Measurements from ENCODE around the gene PACSIN1. TPM values are rescaled to one million over a fixed set of nuclear protein-coding genes. Genes with fewer than 3 reads are reported as not detected.

The PACSIN1 gene
- total RNA-seq, 1 experiment from 2014 or later: 0.26 TPM

DNA sequence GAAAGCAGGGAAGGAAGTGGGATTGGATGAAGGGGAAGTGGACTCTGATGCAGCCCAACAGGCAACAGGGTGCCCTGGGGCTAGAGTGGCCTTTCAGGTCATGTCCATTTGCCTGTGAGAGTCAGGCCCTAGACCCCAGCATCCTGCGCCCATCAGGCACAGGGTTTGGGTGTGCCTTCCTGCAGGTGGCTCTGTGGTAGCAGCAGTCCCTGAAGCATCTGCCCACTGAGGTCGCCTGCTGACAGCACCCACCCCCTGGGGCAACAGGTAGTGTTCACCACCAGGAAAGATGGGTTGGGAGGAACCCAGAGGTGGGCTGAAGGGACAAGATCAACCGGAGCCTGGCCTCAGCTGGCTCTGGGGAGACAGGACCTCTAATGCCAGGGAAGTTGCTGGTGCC, 3.6 kb downstream of the PACSIN1 start:
- peaks cover 56% of the 10 kb centered on the region for H3K27me3 Mint-ChIP-seq (ENCODE audit: unreplicated experiment)
- no peak overlapping the region for H3K27ac Mint-ChIP-seq (ENCODE audit: unreplicated experiment)
- no TSS peak for BruUV-seq (replicated peaks)
- peaks cover 9% of the 10 kb centered on the region for H3K36me3 Mint-ChIP-seq (ENCODE audit: insufficient read depth, unreplicated experiment)
- peaks cover 4% of the 10 kb centered on the region for H3K9me3 Mint-ChIP-seq (ENCODE audit: low read depth, unreplicated experiment)
- no peaks in the 10 kb centered on the region for H3K4me1 Mint-ChIP-seq (ENCODE audit: low read depth, unreplicated experiment)
- no peak for DNase-seq
- no peak overlapping the region for H3K4me3 Mint-ChIP-seq (ENCODE audit: low read depth, unreplicated experiment)
- intact Hi-C loops (cut with micrococcal nuclease; ENCODE audit: unreplicated experiment): loop anchor here (10.0 kb wide), 1 partner anchor 675 kb away; the partner anchor contains the start of gene TCP11
- TF ChIP-seq, protein P1, sequence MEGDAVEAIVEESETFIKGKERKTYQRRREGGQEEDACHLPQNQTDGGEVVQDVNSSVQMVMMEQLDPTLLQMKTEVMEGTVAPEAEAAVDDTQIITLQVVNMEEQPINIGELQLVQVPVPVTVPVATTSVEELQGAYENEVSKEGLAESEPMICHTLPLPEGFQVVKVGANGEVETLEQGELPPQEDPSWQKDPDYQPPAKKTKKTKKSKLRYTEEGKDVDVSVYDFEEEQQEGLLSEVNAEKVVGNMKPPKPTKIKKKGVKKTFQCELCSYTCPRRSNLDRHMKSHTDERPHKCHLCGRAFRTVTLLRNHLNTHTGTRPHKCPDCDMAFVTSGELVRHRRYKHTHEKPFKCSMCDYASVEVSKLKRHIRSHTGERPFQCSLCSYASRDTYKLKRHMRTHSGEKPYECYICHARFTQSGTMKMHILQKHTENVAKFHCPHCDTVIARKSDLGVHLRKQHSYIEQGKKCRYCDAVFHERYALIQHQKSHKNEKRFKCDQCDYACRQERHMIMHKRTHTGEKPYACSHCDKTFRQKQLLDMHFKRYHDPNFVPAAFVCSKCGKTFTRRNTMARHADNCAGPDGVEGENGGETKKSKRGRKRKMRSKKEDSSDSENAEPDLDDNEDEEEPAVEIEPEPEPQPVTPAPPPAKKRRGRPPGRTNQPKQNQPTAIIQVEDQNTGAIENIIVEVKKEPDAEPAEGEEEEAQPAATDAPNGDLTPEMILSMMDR (IDR thresholded peaks at IDR 0.05; ENCODE audit: unreplicated experiment): no peak
- CTCF ChIA-PET: interaction anchor here (1.4 kb wide), 1 partner anchor 9 kb away, joined by 3 read pairs; no protein-coding TSS in a partner anchor

DNA sequence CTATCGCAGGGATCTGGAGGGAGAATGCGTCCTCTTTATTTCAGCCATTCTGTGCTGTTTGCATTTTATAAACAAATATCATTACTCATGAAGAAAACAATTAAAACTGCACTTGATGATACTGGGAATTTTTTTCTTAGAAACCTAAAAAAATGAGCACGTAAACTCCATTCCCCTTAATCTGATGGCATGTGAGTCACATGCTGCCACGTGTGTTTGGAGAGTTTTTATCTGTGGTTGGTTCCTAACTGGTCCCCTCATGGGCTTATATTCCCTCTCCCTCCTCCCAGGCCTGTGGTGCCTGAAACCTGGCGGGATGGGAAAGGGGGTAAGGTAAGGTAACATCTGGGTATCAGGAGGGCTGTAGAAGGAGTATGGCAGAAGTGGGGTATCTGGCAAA, 6.5 kb downstream of the PACSIN1 start:
- TF ChIP-seq, protein P1 (IDR thresholded peaks at IDR 0.05; ENCODE audit: unreplicated experiment): no peak
- CTCF ChIA-PET: interaction anchor here (0.7 kb wide), 1 partner anchor 149 kb away, joined by 3 read pairs; no protein-coding TSS in a partner anchor
- no peaks in the 10 kb centered on the region for H3K36me3 Mint-ChIP-seq (ENCODE audit: insufficient read depth, unreplicated experiment)
- H3K4me3 Mint-ChIP-seq (ENCODE audit: low read depth, unreplicated experiment): no peak overlapping the region
- no peaks in the 10 kb centered on the region for H3K4me1 Mint-ChIP-seq (ENCODE audit: low read depth, unreplicated experiment)
- no peak for DNase-seq
- peaks cover 44% of the 10 kb centered on the region for H3K27me3 Mint-ChIP-seq (ENCODE audit: unreplicated experiment)
- peaks cover 4% of the 10 kb centered on the region for H3K9me3 Mint-ChIP-seq (ENCODE audit: low read depth, unreplicated experiment)
- intact Hi-C loops (cut with micrococcal nuclease; ENCODE audit: unreplicated experiment): no loop called here
- BruUV-seq (replicated peaks): no TSS peak
- H3K27ac Mint-ChIP-seq (ENCODE audit: unreplicated experiment): no peak overlapping the region

DNA sequence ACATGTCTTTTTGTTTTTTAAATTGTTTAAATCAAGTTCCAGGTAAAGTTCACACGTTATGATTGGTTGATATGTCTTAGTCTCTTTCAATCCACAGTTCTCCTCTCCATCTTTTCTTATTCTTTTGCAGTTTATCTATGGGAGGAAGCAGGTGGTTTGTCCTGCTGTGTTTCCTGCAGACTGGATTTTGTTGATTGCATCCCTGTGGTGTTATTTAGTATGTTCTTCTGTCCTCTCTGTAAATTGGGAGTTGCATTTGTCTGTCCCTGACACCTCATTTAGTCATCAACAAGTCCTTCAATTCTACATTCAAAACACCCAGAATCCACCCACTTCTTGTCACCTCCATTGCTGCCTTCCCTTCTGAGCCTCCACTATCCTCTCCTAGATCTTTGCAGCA, 8.1 kb downstream of the PACSIN1 start:
- Mint-ChIP-seq H3K4me3 (ENCODE audit: low read depth, unreplicated experiment) (no peak overlapping the region), H3K27me3 (ENCODE audit: unreplicated experiment) (peaks cover 44% of the 10 kb centered on the region), H3K27ac (ENCODE audit: unreplicated experiment) (no peak overlapping the region), H3K4me1 (ENCODE audit: low read depth, unreplicated experiment) (no peaks in the 10 kb centered on the region), H3K36me3 (ENCODE audit: insufficient read depth, unreplicated experiment) (no peaks in the 10 kb centered on the region), H3K9me3 (ENCODE audit: low read depth, unreplicated experiment) (peaks cover 4% of the 10 kb centered on the region)
- CTCF ChIA-PET: interaction anchor here (0.6 kb wide), 1 partner anchor 21 kb away, joined by 7 read pairs; no protein-coding TSS in a partner anchor
- TF ChIP-seq, protein P1 (IDR thresholded peaks at IDR 0.05; ENCODE audit: unreplicated experiment): no peak
- DNase-seq: no peak
- intact Hi-C loops (cut with micrococcal nuclease; ENCODE audit: unreplicated experiment): no loop called here
- BruUV-seq (replicated peaks): no TSS peak

DNA sequence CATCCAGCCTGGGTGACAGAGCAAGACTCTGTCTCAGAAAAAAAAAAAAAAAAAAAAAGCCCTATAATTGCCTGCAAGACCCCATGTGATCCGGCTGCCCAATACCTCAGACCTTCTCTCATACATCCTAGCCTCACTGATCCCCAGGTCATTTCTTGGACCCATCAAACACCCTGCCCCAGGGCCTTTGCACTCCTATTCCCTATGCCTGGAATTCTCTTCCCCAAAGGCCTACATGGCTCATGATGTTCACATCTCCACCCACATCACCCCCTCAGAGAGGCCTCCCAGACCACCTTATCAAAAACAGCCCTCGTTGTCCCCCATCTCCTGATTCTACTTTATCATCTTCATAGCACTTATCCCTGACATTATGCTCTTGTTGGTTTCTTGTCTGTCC, 8.9 kb downstream of the PACSIN1 start:
- CTCF ChIA-PET: interaction anchor here (0.6 to 1.3 kb wide), 2 partner anchors 10 to 20 kb away, joined by 7 to 8 read pairs; no protein-coding TSS in a partner anchor
- TF ChIP-seq, protein P1 (IDR thresholded peaks at IDR 0.05; ENCODE audit: unreplicated experiment): no peak
- DNase-seq: no peak
- no peaks in the 10 kb centered on the region for H3K36me3 Mint-ChIP-seq (ENCODE audit: insufficient read depth, unreplicated experiment)
- BruUV-seq (replicated peaks): no TSS peak
- intact Hi-C loops (cut with micrococcal nuclease; ENCODE audit: unreplicated experiment): no loop called here
- no peak overlapping the region for H3K27ac Mint-ChIP-seq (ENCODE audit: unreplicated experiment)
- H3K9me3 Mint-ChIP-seq (ENCODE audit: low read depth, unreplicated experiment): peaks cover 4% of the 10 kb centered on the region
- no peak overlapping the region for H3K4me3 Mint-ChIP-seq (ENCODE audit: low read depth, unreplicated experiment)
- H3K4me1 Mint-ChIP-seq (ENCODE audit: low read depth, unreplicated experiment): no peaks in the 10 kb centered on the region
- peaks cover 44% of the 10 kb centered on the region for H3K27me3 Mint-ChIP-seq (ENCODE audit: unreplicated experiment)

Measured in Calu3 (cell line).